ENCODE results near the gene ASB3.

DNA sequence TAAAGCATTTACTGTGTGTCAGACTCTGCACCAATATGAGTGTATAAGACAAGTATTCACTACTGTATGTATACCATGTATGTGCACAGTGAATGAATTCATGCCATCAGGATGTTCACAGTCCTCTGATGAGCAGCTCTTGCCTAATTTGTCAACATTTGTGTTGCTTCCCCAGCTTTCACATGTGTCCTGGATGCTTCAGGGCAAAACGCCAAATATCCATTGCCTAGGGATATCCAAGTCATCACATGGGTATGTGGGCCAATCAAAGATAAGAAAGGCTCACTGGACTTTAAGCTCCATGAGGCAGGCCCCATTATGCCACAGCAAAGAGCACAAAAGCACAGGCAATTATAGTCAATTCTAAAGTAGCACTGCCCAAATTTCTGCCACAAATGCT, 153.3 kb downstream of the ASB3 start:
- TF ChIP-seq STAT6 (CRISPR knock-in tag; IDR thresholded peaks at IDR 0.05): no peak
- TF ChIP-seq, protein P1, sequence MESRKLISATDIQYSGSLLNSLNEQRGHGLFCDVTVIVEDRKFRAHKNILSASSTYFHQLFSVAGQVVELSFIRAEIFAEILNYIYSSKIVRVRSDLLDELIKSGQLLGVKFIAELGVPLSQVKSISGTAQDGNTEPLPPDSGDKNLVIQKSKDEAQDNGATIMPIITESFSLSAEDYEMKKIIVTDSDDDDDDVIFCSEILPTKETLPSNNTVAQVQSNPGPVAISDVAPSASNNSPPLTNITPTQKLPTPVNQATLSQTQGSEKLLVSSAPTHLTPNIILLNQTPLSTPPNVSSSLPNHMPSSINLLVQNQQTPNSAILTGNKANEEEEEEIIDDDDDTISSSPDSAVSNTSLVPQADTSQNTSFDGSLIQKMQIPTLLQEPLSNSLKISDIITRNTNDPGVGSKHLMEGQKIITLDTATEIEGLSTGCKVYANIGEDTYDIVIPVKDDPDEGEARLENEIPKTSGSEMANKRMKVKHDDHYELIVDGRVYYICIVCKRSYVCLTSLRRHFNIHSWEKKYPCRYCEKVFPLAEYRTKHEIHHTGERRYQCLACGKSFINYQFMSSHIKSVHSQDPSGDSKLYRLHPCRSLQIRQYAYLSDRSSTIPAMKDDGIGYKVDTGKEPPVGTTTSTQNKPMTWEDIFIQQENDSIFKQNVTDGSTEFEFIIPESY (CRISPR knock-in tag; IDR thresholded peaks at IDR 0.05): no peak
- no peak for TF ChIP-seq CTBP1 (IDR thresholded peaks at IDR 0.05; ENCODE audit: borderline replicate concordance)
- no peak for TF ChIP-seq CBX3 (IDR thresholded peaks at IDR 0.05; ENCODE audit: borderline replicate concordance in 1 of 2, low read length in 2 of 2)
- no peak for TF ChIP-seq ZSCAN29 (IDR thresholded peaks at IDR 0.05)
- TF ChIP-seq NR2C1 (IDR thresholded peaks at IDR 0.05): no peak
- TF ChIP-seq NR2C1 (tag; IDR thresholded peaks at IDR 0.05): no peak
- TF ChIP-seq, protein P2, sequence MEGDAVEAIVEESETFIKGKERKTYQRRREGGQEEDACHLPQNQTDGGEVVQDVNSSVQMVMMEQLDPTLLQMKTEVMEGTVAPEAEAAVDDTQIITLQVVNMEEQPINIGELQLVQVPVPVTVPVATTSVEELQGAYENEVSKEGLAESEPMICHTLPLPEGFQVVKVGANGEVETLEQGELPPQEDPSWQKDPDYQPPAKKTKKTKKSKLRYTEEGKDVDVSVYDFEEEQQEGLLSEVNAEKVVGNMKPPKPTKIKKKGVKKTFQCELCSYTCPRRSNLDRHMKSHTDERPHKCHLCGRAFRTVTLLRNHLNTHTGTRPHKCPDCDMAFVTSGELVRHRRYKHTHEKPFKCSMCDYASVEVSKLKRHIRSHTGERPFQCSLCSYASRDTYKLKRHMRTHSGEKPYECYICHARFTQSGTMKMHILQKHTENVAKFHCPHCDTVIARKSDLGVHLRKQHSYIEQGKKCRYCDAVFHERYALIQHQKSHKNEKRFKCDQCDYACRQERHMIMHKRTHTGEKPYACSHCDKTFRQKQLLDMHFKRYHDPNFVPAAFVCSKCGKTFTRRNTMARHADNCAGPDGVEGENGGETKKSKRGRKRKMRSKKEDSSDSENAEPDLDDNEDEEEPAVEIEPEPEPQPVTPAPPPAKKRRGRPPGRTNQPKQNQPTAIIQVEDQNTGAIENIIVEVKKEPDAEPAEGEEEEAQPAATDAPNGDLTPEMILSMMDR (IDR thresholded peaks at IDR 0.05 in 2 of 3, conservative IDR thresholded peaks at IDR 0.05 in 1 of 3; ENCODE audit: insufficient read depth in 2 of 3, low read depth in 1 of 3, low read length in 3 of 3): no peak
- no peak for TF ChIP-seq EGR1 (conservative IDR thresholded peaks at IDR 0.05)
- TF ChIP-seq, protein P3, sequence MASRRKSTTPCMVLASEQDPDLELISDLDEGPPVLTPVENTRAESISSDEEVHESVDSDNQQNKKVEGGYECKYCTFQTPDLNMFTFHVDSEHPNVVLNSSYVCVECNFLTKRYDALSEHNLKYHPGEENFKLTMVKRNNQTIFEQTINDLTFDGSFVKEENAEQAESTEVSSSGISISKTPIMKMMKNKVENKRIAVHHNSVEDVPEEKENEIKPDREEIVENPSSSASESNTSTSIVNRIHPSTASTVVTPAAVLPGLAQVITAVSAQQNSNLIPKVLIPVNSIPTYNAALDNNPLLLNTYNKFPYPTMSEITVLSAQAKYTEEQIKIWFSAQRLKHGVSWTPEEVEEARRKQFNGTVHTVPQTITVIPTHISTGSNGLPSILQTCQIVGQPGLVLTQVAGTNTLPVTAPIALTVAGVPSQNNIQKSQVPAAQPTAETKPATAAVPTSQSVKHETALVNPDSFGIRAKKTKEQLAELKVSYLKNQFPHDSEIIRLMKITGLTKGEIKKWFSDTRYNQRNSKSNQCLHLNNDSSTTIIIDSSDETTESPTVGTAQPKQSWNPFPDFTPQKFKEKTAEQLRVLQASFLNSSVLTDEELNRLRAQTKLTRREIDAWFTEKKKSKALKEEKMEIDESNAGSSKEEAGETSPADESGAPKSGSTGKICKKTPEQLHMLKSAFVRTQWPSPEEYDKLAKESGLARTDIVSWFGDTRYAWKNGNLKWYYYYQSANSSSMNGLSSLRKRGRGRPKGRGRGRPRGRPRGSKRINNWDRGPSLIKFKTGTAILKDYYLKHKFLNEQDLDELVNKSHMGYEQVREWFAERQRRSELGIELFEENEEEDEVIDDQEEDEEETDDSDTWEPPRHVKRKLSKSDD (conservative IDR thresholded peaks at IDR 0.05; ENCODE audit: low read length): no peak
- no peak for TF ChIP-seq TRIM28 (IDR thresholded peaks at IDR 0.05)
- no peak for TF ChIP-seq DIDO1 (tag; IDR thresholded peaks at IDR 0.05; ENCODE audit: low read depth)
- TF ChIP-seq SMC3 (conservative IDR thresholded peaks at IDR 0.05; ENCODE audit: insufficient read depth, low read depth, low read length): no peak
- no peak for TF ChIP-seq REST (IDR thresholded peaks at IDR 0.05; ENCODE audit: borderline replicate concordance)
- no peak for TF ChIP-seq REST (CRISPR knock-in tag; IDR thresholded peaks at IDR 0.05; ENCODE audit: low read depth)
- no peak for TF ChIP-seq RCOR1 (IDR thresholded peaks at IDR 0.05; ENCODE audit: borderline replicate concordance in 1 of 2, low read depth in 2 of 2, low read length in 2 of 2)
